H1 (cell line): Measurements from ENCODE around the gene CIAO3. TPM values are rescaled to one million over a fixed set of nuclear protein-coding genes. Genes with fewer than 3 reads are reported as not detected.

Experiments used
- ASH2L ChIP-seq: fragments of 200-600, 300-600 bp; sonication (generic); IDR thresholded peaks from one replicate; pipeline ENCODE4 v1.7.1; 2017; ENCODE audit warnings: low read length
- CTBP2 ChIP-seq: IDR thresholded peaks from 2 replicates; pipeline ENCODE4 v1.7.0; 2011; ENCODE audit warnings: borderline replicate concordance, mild to moderate bottlenecking, moderate library complexity, mixed read lengths, low read length; ENCODE audit not compliant: insufficient read depth, insufficient read length
- EZH2 ChIP-seq: fragments of 200-600 bp; sonication (generic); IDR thresholded peaks from 2 replicates; pipeline ENCODE4 v1.7.1; 2012; ENCODE audit warnings: low read depth, mild to moderate bottlenecking, moderate library complexity, low read length, inconsistent platforms; ENCODE audit not compliant: severe bottlenecking
- FOSL1 ChIP-seq: IDR thresholded peaks from 2 replicates; pipeline ENCODE4 v1.6.1; 2011; ENCODE audit warnings: mild to moderate bottlenecking, low read depth, low read length, moderate library complexity; ENCODE audit not compliant: insufficient read depth
- GABPA ChIP-seq: IDR thresholded peaks from 2 replicates; pipeline ENCODE4 v1.6.1; 2011; ENCODE audit warnings: mild to moderate bottlenecking, low read length, moderate library complexity, borderline replicate concordance; ENCODE audit not compliant: insufficient read depth
- RBBP5 ChIP-seq: IDR thresholded peaks from 2 replicates; pipeline ENCODE4 v1.7.1; 2012; ENCODE audit warnings: low read depth, mild to moderate bottlenecking, inconsistent platforms, low read length, moderate library complexity, borderline replicate concordance
- SIRT6 ChIP-seq: IDR thresholded peaks from one replicate; pipeline ENCODE4 v1.7.1; 2012; ENCODE audit warnings: low read length, inconsistent platforms
- SP1 ChIP-seq: IDR thresholded peaks from 2 replicates; pipeline ENCODE4 v1.6.1; 2011; ENCODE audit warnings: low read depth, low read length
- SUZ12 ChIP-seq: fragments of 200-600 bp; sonication (generic); IDR thresholded peaks from 2 replicates; pipeline ENCODE4 v1.6.1; 2012; ENCODE audit warnings: mild to moderate bottlenecking, inconsistent platforms, low read length, moderate library complexity, mixed read lengths
- USF2 ChIP-seq: IDR thresholded peaks from 2 replicates; pipeline ENCODE4 v1.6.1; 2011; ENCODE audit warnings: low read length, improper control_type of control experiment
- polyA plus RNA-seq, 7 experiments: library from polyadenylated mRNA; depleted of rRNA in 3 of 7; stranded (reverse) in 5 of 7; unstranded in 2 of 7; fragments of >200 nt in 5 of 7; fragments of 200-250 nt in 2 of 7; gene quantifications; 1 replicate in 5 of 7; 2 replicates in 1 of 7; 4 replicates in 1 of 7; pipeline versions ENCODE4 v1.2.1 to v1.2.3, GENCODE V29; 2011 to 2013; ENCODE audit warnings: missing spikeins in 2 of 7, mixed read lengths in 2 of 7
- total RNA-seq: library from RNA; stranded (reverse); fragmentation: NEBNext Ultra II Directional; extraction: Animal tissue kit (Norgen Biotek cat#: 25700); gene quantifications from 2 replicates; pipeline ENCODE4 v1.2.1, GENCODE V29; 2021
- TF ChIP-seq, protein P1 (sequence below): IDR thresholded peaks from 2 replicates; pipeline ENCODE4 v1.6.1; 2012; ENCODE audit warnings: inconsistent platforms
- TF ChIP-seq, protein P2 (sequence below), 3 experiments: IDR thresholded peaks; 1 replicate in 2 of 3; 2 replicates in 1 of 3; pipeline versions ENCODE4 v1.5.1 to v1.6.1; 2011; ENCODE audit warnings: low read length in 3 of 3, mild to moderate bottlenecking in 3 of 3, inconsistent platforms in 2 of 3, low read depth in 1 of 3, moderate library complexity in 1 of 3; ENCODE audit not compliant: insufficient read depth in 1 of 3; ENCODE audit errors: control extremely low read depth in 1 of 3

The CIAO3 gene
- total and polyA plus RNA-seq, 2 of the 8 experiments (the other 6 are each of a cell fraction or from before 2014, with no cell fraction given), result 20.0 to 20.4 TPM

GRCh38 chr16:684071-684794 lies 56.6 kb downstream of the CIAO3 start, which contains the start of gene JMJD8 (continued):
- TF ChIP-seq ASH2L (no peak), CTBP2 (no peak), RBBP5 (no peak), GABPA (peak; percentile 91), SUZ12 (no peak), SP1 (peak; percentile 55; the same call in 1 of the 2 replicates), SIRT6 (no peak), USF2 (no peak), FOSL1 (no peak), EZH2 (no peak)
- TF ChIP-seq, protein P1, sequence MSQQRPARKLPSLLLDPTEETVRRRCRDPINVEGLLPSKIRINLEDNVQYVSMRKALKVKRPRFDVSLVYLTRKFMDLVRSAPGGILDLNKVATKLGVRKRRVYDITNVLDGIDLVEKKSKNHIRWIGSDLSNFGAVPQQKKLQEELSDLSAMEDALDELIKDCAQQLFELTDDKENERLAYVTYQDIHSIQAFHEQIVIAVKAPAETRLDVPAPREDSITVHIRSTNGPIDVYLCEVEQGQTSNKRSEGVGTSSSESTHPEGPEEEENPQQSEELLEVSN, result peak; percentile 92
- TF ChIP-seq, protein P2, sequence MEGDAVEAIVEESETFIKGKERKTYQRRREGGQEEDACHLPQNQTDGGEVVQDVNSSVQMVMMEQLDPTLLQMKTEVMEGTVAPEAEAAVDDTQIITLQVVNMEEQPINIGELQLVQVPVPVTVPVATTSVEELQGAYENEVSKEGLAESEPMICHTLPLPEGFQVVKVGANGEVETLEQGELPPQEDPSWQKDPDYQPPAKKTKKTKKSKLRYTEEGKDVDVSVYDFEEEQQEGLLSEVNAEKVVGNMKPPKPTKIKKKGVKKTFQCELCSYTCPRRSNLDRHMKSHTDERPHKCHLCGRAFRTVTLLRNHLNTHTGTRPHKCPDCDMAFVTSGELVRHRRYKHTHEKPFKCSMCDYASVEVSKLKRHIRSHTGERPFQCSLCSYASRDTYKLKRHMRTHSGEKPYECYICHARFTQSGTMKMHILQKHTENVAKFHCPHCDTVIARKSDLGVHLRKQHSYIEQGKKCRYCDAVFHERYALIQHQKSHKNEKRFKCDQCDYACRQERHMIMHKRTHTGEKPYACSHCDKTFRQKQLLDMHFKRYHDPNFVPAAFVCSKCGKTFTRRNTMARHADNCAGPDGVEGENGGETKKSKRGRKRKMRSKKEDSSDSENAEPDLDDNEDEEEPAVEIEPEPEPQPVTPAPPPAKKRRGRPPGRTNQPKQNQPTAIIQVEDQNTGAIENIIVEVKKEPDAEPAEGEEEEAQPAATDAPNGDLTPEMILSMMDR (IDR thresholded peaks at IDR 0.05; ENCODE audit: control extremely low read depth in 1 of 3, insufficient read depth in 1 of 3, low read depth in 1 of 3, low read length in 3 of 3), result no peak
